ENCODE measurements around the gene TEX52. TPM values are rescaled to one million over a fixed set of nuclear protein-coding genes. Genes with fewer than 3 reads are reported as not detected.

Gene TEX52
- total and polyA plus RNA-seq, 2 of the 8 experiments (the other 6 are each of a cell fraction or from before 2014, with no cell fraction given) = not detected

- H3K27me3 ChIP-seq (replicated peaks in 1 of 4; ENCODE audit: control insufficient read depth in 3 of 4, extremely low read depth in 1 of 4, insufficient read depth in 3 of 4, low read length in 3 of 4) = no peaks in the 10 kb centered on the region
- H3K9me3 ChIP-seq (ENCODE audit: insufficient read depth in 2 of 2, low read depth in 1 of 2, low read length in 1 of 2) = no peaks in the 10 kb centered on the region
- peak overlapping the region; percentile 76 to 82 (median 79) for H3K9ac ChIP-seq (replicated peaks in 1 of 4; ENCODE audit: extremely low read depth in 1 of 4, low read depth in 3 of 4, low read length in 3 of 4)
- no peak overlapping the region for H2BK120ac ChIP-seq (replicated peaks; ENCODE audit: low read depth, low read length)
- H3K27ac ChIP-seq (ENCODE audit: low read depth, low read length) = peak overlapping the region; percentile 82
- peaks cover 0 to 3% of the 10 kb centered on the region in 2 experiments for H4K20me1 ChIP-seq (replicated peaks in 1 of 2; ENCODE audit: control insufficient read depth in 1 of 2, insufficient read depth in 2 of 2, low read length in 2 of 2)
- no peak overlapping the region for H2BK20ac ChIP-seq (ENCODE audit: low read length)
- H3K14ac ChIP-seq (ENCODE audit: insufficient read length) = no peak overlapping the region
- H3K4me3 ChIP-seq (ENCODE audit: extremely low read depth in 1 of 4, insufficient read depth in 2 of 4, low read depth in 3 of 4, low read length in 4 of 4) = peak overlapping the region; percentile 92 to 100 (median 98)
- H3K18ac ChIP-seq (ENCODE audit: extremely low read depth, low read length) = peak overlapping the region; percentile 67; the same call in 1 of the 2 replicates
- peak overlapping the region; percentile 75 to 86 for H3K4me2 ChIP-seq (ENCODE audit: insufficient read depth in 1 of 2, low read depth in 2 of 2, low read length in 2 of 2)
- FAIRE-seq (no peak), DNase-seq (ENCODE audit: low read depth in 1 of 2, low spot score in 2 of 2) (no peak)
- H3K79me2 ChIP-seq (ENCODE audit: control insufficient read depth in 1 of 2, insufficient read depth in 2 of 2, low read length in 2 of 2) = peaks cover 3 to 61% of the 10 kb centered on the region in 2 experiments; a peak in 3 of 4 replicates
- H3K36me3 ChIP-seq (ENCODE audit: control insufficient read depth in 2 of 4, insufficient read depth in 4 of 4, low read length in 3 of 4) = peaks cover 0 to 41% (median 20%) of the 10 kb centered on the region in 4 experiments; a peak in 6 of 8 replicates
- H2AK5ac ChIP-seq (ENCODE audit: low read depth, low read length) = no peak overlapping the region
- peaks cover 5% of the 10 kb centered on the region for H3K79me1 ChIP-seq (ENCODE audit: low read depth, low read length)
- no peak overlapping the region for H4K91ac ChIP-seq (replicated peaks; ENCODE audit: insufficient read length, low read length)
- peak overlapping the region; percentile 62 for H3K56ac ChIP-seq (replicated peaks; ENCODE audit: insufficient read length, low read depth, low read length)
- 7% methylated on average over 27 of the region's 38 CpGs; no CpG with 5 or more reads in 1 of the 2 experiments for WGBS, 2 experiments (ENCODE audit: extremely low coverage in 1 of 2, insufficient coverage in 1 of 2, insufficient read length in 1 of 2, insufficient replicate concordance in 2 of 2, low coverage in 1 of 2, low lambda C conversion rate in 2 of 2, missing lambda C conversion rate in 1 of 2)
- CTCF ChIA-PET (ENCODE audit: partially characterized antibody) = interaction anchor here (0.9 to 4.7 kb wide), 8 partner anchors 12 to 158 kb away, joined by 3 to 33 read pairs (median 8); no protein-coding TSS in a partner anchor
- peak overlapping the region; percentile 59 for H4K5ac ChIP-seq (ENCODE audit: insufficient read length, low read depth, low read length)
- H4K8ac ChIP-seq (ENCODE audit: extremely low read depth, insufficient read depth, low read length) = no peak overlapping the region
- POLR2A ChIA-PET (ENCODE audit: partially characterized antibody) = interaction anchor here (0.6 to 4.1 kb wide), 17 partner anchors 9 to 174 kb away, joined by 3 to 31 read pairs (median 4); partner anchors contain the start of genes TEX52 and TULP3
- peak overlapping the region; percentile 93; the same call in 1 of the 2 replicates for H2BK5ac ChIP-seq (ENCODE audit: low read depth, low read length)
- H3K4me1 ChIP-seq (replicated peaks in 1 of 4; ENCODE audit: control insufficient read depth in 3 of 4, insufficient read depth in 4 of 4, low read length in 3 of 4) = peaks cover 0 to 4% (median 3%) of the 10 kb centered on the region in 4 experiments; a peak in 4 of 7 replicates
- no peak overlapping the region; the same call in 1 of the 2 replicates for H2AFZ ChIP-seq (ENCODE audit: low read length)
- peaks cover 7% of the 10 kb centered on the region for H3K23me2 ChIP-seq (ENCODE audit: low read depth, low read length)
- H2BK15ac ChIP-seq (ENCODE audit: low read length) = no peak overlapping the region
- no peak overlapping the region for H3K4ac ChIP-seq (replicated peaks; ENCODE audit: insufficient read length, low read depth, low read length)
- no peak overlapping the region for H3K23ac ChIP-seq (ENCODE audit: insufficient read length)
- H2BK12ac ChIP-seq (ENCODE audit: low read depth, low read length) = 0 out of 2 replicates have a peak overlapping the region, but pooled peaks have one; percentile 60
- TF ChIP-seq RAD21 (IDR thresholded peaks at IDR 0.05 in 1 of 2, conservative IDR thresholded peaks at IDR 0.05 in 1 of 2; ENCODE audit: low read depth in 2 of 2, low read length in 2 of 2) (no peak), CTBP2 (IDR thresholded peaks at IDR 0.05; ENCODE audit: borderline replicate concordance, insufficient read depth, insufficient read length, low read length) (no peak), HDAC6 (IDR thresholded peaks at IDR 0.05; ENCODE audit: low read depth, low read length) (no peak), CTCF (IDR thresholded peaks at IDR 0.05; ENCODE audit: control extremely low read depth in 1 of 3, insufficient read depth in 1 of 3, low read depth in 1 of 3, low read length in 3 of 3) (no peak), CHD1 (IDR thresholded peaks at IDR 0.05; ENCODE audit: low read depth, low read length) (no peak), SP1 (IDR thresholded peaks at IDR 0.05; ENCODE audit: low read depth, low read length) (no peak), KDM5A (IDR thresholded peaks at IDR 0.05; ENCODE audit: low read length) (no peak), BACH1 (IDR thresholded peaks at IDR 0.05; ENCODE audit: low read length) (no peak), PHF8 (conservative IDR thresholded peaks at IDR 0.05; ENCODE audit: low read depth, low read length) (peak; percentile 65)
Measured at GRCh38 chr12:2876431-2877046, 19.7 kb upstream of the TEX52 start.
